GM19193 (cell line): Measurements from ENCODE around the gene BEND6.

Source experiments
- POLR2A ChIP-seq: IDR thresholded peaks from 4 replicates; pipeline ENCODE4 v1.6.1; 2011; ENCODE audit not compliant: insufficient read depth, insufficient read length; ENCODE audit errors: extremely low read depth

BEND6 gene

DNA sequence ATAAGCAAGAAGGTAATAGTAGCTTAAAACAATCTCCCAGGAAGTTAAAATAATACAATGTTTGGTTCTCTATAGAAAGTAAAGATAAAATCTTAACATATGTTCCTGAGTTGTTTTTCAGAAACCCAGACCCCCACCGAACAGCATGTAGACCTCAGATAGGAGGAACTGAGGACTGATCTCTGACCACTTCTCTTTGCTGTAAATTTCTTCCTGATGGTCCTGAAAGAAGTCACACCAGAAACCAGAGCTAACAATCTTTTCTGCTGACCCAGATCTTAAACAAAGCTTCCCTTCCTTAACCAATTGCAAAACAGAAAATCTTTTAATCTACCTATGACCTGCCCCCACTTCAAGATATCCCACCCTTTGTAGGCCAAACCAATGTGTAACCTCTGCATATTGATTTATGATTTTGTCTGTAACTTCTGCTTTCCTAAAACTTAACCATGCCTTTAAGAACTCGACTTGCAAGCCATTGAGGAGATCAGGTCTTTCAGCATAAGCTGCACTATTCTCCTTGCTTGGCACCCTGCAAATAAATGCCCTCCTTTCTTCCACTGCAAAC, 21.9 kb upstream of the BEND6 start:
- no peak for TF ChIP-seq POLR2A

DNA sequence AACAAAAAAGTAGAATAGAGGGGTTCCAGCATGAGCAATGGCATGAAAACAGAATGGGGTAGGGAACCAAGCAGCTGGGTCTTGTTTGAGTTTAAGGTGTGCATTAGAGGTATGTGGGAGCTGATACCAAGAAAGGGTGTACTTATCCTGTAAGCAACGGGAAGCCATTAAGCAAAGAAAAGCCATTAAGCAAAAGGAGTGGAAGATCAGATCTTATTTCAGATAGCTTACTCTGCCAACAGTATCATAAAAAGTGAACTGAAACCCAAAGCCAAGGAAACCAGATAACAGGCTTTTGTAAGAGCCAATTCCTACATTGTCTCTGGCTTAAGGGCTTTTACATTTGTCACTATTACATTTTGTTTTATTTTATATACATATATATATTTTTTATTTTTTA, 21.3 kb upstream of the BEND6 start:
- no peak for TF ChIP-seq POLR2A

DNA sequence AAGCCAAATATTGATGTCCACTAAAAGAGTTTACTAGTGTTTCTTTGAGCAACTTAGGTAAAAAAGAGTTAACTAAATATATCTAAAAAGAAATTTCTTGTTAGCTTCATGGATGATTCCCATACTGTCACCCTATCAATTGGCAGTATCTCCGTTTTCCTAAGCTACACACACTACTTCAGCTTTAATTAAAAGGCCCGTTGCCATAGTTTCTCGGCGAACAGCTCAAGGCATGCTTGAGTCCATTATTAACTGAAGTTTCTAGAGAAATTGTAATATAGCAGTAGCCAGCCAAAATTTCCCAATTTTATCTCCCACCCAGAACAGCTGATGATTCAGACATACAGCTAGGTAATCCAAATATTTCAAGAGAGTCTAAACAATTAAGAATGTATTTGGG, 20.0 kb upstream of the BEND6 start:
- no peak for TF ChIP-seq POLR2A

DNA sequence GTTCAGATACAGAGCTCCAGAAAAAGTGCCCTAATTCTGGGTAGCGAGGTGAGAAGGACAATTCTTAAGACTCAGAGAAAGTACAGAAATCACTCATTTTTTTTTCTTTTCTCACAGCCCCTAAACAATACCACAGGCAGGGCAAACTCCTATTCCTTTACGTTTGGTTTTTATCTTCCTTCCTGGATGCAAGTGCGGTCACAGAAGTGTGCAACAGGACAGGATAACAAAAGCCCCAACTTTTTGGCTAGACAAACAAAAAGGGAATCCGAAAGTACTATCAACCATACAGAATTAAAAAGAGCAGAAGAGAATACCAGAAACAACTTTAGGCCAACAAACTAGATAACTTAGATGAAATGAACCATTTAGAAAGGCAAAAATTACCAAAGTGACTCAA, 18.4 kb upstream of the BEND6 start:
- no peak for TF ChIP-seq POLR2A

GRCh38 chr6:56938649-56939191, 16.2 kb upstream of the BEND6 start:
- TF ChIP-seq POLR2A, result no peak

- TF ChIP-seq POLR2A, result no peak
Measured at GRCh38 chr6:56940463-56940862, 14.4 kb upstream of the BEND6 start.

- no peak for TF ChIP-seq POLR2A
Measured at GRCh38 chr6:56940977-56941376, 13.9 kb upstream of the BEND6 start.

DNA sequence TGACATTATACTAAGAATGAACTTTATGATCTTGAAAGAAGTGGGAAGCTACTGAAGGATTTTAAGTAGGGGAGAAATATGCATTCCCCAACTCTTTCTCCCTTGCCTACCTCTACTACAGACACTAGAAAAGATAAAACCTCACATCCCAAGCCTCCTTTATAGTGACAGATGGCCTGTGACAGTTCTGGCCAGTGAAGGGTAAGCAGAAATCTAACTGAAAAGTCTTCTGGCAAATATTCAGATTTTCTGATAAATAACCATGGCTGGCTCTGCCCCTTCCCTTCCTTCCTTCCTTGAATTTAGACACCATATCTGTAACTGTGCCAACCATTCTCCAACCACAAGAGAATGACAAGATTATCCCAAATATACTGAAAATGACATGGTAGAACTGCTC, 10.2 kb upstream of the BEND6 start:
- no peak for TF ChIP-seq POLR2A

DNA sequence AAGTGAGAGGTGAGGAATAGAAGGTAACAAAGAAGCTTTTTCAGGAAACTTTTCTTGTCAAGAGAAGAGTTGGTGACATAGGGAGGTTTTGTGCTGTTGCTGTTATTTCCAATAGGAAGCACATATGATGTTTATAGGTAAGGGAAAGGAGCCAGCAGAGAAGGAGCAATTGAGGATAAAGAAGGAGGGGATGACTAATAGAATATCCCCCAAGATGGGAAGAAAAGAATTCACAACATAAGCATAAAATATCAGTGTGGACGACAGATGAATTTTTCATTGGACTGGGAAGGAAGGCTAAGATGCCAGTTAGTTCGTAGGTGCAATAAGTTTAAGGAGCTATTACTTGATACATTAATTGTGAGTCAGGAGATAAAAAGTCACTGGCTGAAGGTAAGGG, 8.5 kb upstream of the BEND6 start:
- TF ChIP-seq POLR2A, result no peak

- no peak for TF ChIP-seq POLR2A
Measured at GRCh38 chr6:56947924-56948323, 7.0 kb upstream of the BEND6 start.

GRCh38 chr6:56949265-56949664, 5.6 kb upstream of the BEND6 start:
- TF ChIP-seq POLR2A, result no peak

- TF ChIP-seq POLR2A, result no peak
Measured at GRCh38 chr6:56949925-56950495, 4.9 kb upstream of the BEND6 start.

DNA sequence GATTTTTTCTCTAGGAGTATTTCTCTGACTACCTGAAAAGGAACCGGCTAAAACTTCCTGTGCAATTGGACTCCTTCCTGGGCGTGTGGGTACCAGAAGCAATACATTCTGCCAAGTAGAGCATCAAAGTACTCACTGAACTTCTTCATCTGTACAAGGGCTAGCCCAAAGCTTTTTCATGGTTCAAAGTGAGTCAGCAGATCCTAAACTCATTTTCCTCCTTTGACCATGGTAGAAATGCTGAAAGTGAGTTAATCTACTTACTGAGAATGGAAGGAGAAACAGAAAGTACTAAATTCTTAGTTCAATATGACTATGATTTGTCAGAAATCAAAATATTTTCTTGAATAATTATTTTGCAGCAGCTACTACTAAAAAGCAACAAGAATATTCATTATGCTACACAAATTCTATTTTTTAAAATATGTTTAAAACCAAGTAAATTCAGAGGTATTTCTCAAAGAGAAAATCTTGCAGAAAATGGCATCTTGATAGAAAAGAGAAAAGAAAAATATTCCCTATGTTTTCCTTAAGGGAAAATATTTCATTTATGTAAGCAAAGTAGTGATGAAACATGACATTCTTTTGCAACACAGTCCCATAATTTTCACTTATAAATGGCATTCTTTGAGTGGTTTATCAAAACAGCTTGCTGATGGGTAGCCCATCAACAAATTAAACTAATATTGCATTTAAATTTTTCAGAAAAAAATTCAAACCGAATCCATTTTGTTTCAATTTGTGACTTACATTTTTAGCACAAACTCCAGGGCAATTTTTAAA, 3.7 kb upstream of the BEND6 start:
- no peak for TF ChIP-seq POLR2A

DNA sequence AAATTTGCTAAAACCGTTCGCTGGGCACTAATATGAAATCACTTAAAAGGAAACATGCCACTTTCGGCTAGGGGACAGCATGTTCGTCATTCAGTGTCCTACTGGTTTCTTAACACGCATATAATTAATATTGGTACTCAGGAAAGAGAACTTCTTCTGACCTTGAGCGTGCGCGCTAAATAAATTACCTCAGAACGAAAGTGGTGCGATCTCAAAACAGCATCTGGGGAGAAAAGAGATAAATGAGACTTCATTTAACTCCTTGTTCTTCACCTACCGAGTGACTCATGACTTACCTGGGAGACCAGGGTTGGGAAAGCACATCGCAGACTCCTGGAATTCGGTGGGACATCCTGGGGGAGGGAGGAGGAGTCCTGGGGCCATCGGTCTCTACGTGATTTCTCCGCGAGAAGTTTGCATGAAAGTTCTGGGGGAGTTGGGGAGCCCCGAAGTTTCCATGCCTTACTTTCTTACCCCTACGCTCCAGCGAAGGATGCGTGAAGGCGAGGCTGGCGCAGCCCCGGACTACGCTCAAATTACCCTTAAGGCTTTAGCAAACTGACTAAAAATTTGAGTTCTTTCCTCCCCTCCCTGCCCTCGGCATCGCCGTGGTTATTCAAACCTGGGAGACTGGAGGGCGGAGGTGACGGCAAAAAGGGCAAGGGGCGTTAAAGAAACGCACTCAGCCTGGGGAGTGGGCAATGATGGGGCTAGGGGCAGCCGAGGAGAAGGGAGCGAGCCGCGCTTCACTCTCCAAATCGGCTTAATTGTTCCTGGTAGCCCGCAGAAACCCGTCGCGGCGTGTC, 1.1 kb upstream of the BEND6 start:
- TF ChIP-seq POLR2A, result no peak
